Measurements from ENCODE around the gene CEMP1. TPM values are rescaled to one million over a fixed set of nuclear protein-coding genes. Genes with fewer than 3 reads are reported as not detected.

CEMP1 gene
- total RNA-seq, 1 experiment from 2014 or later = not detected

GRCh38 chr16:2481676-2482075 is 49.5 kb downstream of the CEMP1 start:
- Histone ChIP-seq H3K79me1 (ENCODE audit: insufficient read depth, low read depth, low read length, poor library complexity, severe bottlenecking) (no peaks in the 10 kb centered on the region), H3K4ac (ENCODE audit: low read depth, low read length) (no peak overlapping the region), H2BK120ac (ENCODE audit: low read depth, low read length, poor library complexity, severe bottlenecking) (no peak overlapping the region), H3K4me2 (ENCODE audit: insufficient read depth, insufficient read length, low read length) (no peak overlapping the region), H3T11ph (ENCODE audit: low read length) (no peak overlapping the region), H3K14ac (ENCODE audit: insufficient read depth, low read length) (no peak overlapping the region), H3K56ac (ENCODE audit: insufficient read length, low read depth, low read length) (no peak overlapping the region), H3K4me1 (ENCODE audit: insufficient read depth, low read length) (no peaks in the 10 kb centered on the region), H2BK20ac (ENCODE audit: low read depth, low read length, poor library complexity, severe bottlenecking) (no peak overlapping the region), H3K23ac (ENCODE audit: insufficient read length, low read depth, low read length) (no peak overlapping the region), H4K5ac (ENCODE audit: insufficient read length, low read depth, low read length) (no peak overlapping the region), H3K27me3 (ENCODE audit: insufficient read depth, low read length) (no peaks in the 10 kb centered on the region), H3K79me2 (ENCODE audit: insufficient read depth, low read length) (no peaks in the 10 kb centered on the region; the same call in 1 of the 2 replicates), H3K23me2 (ENCODE audit: insufficient read length, low read depth, low read length, poor library complexity, severe bottlenecking) (no peaks in the 10 kb centered on the region), H2BK5ac (ENCODE audit: insufficient read length, low read length) (no peak overlapping the region), H3K9me3 (ENCODE audit: control insufficient read depth, low read depth, low read length) (no peaks in the 10 kb centered on the region), H4K20me1 (ENCODE audit: control insufficient read depth, insufficient read depth, insufficient read length) (peaks cover 4% of the 10 kb centered on the region), H2BK15ac (ENCODE audit: low read depth, low read length) (no peak overlapping the region), H2AK5ac (ENCODE audit: insufficient read length, low read length) (no peak overlapping the region), H3K27ac (ENCODE audit: insufficient read length, low read depth, low read length) (no peak overlapping the region), H2AFZ (ENCODE audit: low read length) (no peak overlapping the region), H3K18ac (ENCODE audit: insufficient read length, low read depth, low read length) (no peak overlapping the region), H4K8ac (replicated peaks; ENCODE audit: insufficient read length, low read depth, low read length) (no peak overlapping the region), H2BK12ac (ENCODE audit: insufficient read length, low read depth, low read length) (no peak overlapping the region), H3K9ac (ENCODE audit: extremely low read depth, insufficient read length, low read length) (no peak overlapping the region), H4K91ac (ENCODE audit: insufficient read length, low read depth, low read length) (no peak overlapping the region)
- no CpG with 5 or more reads among the region's 7 CpGs for WGBS (ENCODE audit: extremely low coverage, insufficient read length, low lambda C conversion rate)
- Mint-ChIP-seq H3K27ac (peak overlapping the region in 1 of 3 experiments; percentile 91; a peak in 1 of 7 replicates), H3K4me1 (peaks cover 4 to 7% of the 10 kb centered on the region in 2 experiments; a peak in 2 of 4 replicates), H3K27me3 (ENCODE audit: low read depth) (peaks cover 7% of the 10 kb centered on the region), H3K4me3 (no peak overlapping the region), H3K36me3 (ENCODE audit: insufficient read depth in 1 of 3, low read depth in 3 of 3) (no peaks in the 10 kb centered on the region; a peak in 1 of 7 replicates), H3K9me3 (no peaks in the 10 kb centered on the region)
- no peak for TF ChIP-seq CTCF (conservative IDR thresholded peaks at IDR 0.05)
- DNase-seq = no peak
